GM23248 (cell line): ENCODE results near the gene OR10P1. TPM values are rescaled to one million over a fixed set of nuclear protein-coding genes. Genes with fewer than 3 reads are reported as not detected.

Source experiments
- DNase-seq: peaks from one replicate; pipeline ENCODE4 v3.0.0-alpha.2; 2015
- H2AFZ ChIP-seq: fragments of 200-600 bp; sonication (generic); 2 replicates; pipeline ENCODE4 v1.6.1; 2016; ENCODE audit warnings: antibody characterized with exemption
- H3F3A ChIP-seq: fragments of 200-600 bp; sonication (generic); 2 replicates; pipeline ENCODE4 v1.6.1; 2016; ENCODE audit warnings: mild to moderate bottlenecking, antibody characterized with exemption, mixed run types; ENCODE audit not compliant: insufficient read depth
- H3K27ac ChIP-seq: fragments of 200-600 bp; sonication (generic); 2 replicates; pipeline ENCODE4 v1.5.1; 2016; ENCODE audit warnings: mild to moderate bottlenecking
- H3K27me3 ChIP-seq: fragments of 200-600 bp; sonication (generic); replicated peaks from 2 replicates; pipeline ENCODE4 v1.6.1; 2016; ENCODE audit warnings: mild to moderate bottlenecking; ENCODE audit not compliant: insufficient read depth
- H3K36me3 ChIP-seq: fragments of 200-600 bp; sonication (generic); 2 replicates; pipeline ENCODE4 v1.6.1; 2016; ENCODE audit warnings: low read depth, mild to moderate bottlenecking
- H3K4me1 ChIP-seq: fragments of 200-600 bp; sonication (generic); 2 replicates; pipeline ENCODE4 v1.6.1; 2016; ENCODE audit warnings: mild to moderate bottlenecking; ENCODE audit not compliant: insufficient read depth
- H3K4me2 ChIP-seq: fragments of 200-600 bp; sonication (generic); one replicate; pipeline ENCODE4 v1.6.1; 2016; ENCODE audit warnings: mild to moderate bottlenecking; ENCODE audit not compliant: unreplicated experiment
- H3K4me3 ChIP-seq: fragments of 200-600 bp; sonication (generic); 2 replicates; pipeline ENCODE4 v1.5.1; 2016; ENCODE audit warnings: mild to moderate bottlenecking
- H3K79me2 ChIP-seq: fragments of 200-600 bp; sonication (generic); 2 replicates; pipeline ENCODE4 v1.6.1; 2016; ENCODE audit warnings: mild to moderate bottlenecking; ENCODE audit not compliant: insufficient read depth
- H3K9ac ChIP-seq: fragments of 200-600 bp; sonication (generic); 2 replicates; pipeline ENCODE4 v1.6.1; 2016; ENCODE audit warnings: mild to moderate bottlenecking
- H3K9me2 ChIP-seq: fragments of 200-600 bp; sonication (generic); 2 replicates; pipeline ENCODE4 v1.6.1; 2016; ENCODE audit warnings: mixed run types, mild to moderate bottlenecking, moderate library complexity; ENCODE audit not compliant: insufficient read depth
- H3K9me3 ChIP-seq: fragments of 200-600 bp; sonication (generic); one replicate; pipeline ENCODE4 v1.6.1; 2017; ENCODE audit warnings: low read depth
- H4K20me1 ChIP-seq: fragments of 200-600 bp; sonication (generic); 2 replicates; pipeline ENCODE4 v1.6.0; 2016; ENCODE audit not compliant: insufficient read depth
- EZH2 ChIP-seq: fragments of 200-600 bp; sonication (generic); IDR thresholded peaks from 2 replicates; pipeline ENCODE4 v1.6.1; 2018; ENCODE audit warnings: antibody characterized with exemption, mild to moderate bottlenecking; ENCODE audit not compliant: insufficient read depth, poor library complexity, severe bottlenecking
- EZH2phosphoT487 ChIP-seq: fragments of 200-600 bp; sonication (generic); IDR thresholded peaks from 2 replicates; pipeline ENCODE4 v1.6.1; 2018; ENCODE audit warnings: antibody characterized with exemption, moderate library complexity, mild to moderate bottlenecking, low read depth; ENCODE audit not compliant: insufficient read depth
- WGBS, 2 experiments: methylation state at CpG; one replicate each; pipeline ENCODE4 v1.1.6; 2015 to 2017; ENCODE audit warnings: low lambda C conversion rate in 2 of 2, low coverage in 1 of 2; ENCODE audit errors: missing lambda C conversion rate in 2 of 2; 5-methylcytosine and 5-hydroxymethylcytosine counted together
- in situ Hi-C: fragments of 300-500 bp; cut with MboI; formaldehyde crosslinking; loops from 2 replicates; pipeline ENCODE4 v1.15.0; 2020
- polyA plus RNA-seq: library from polyadenylated mRNA; unstranded; fragments of >200 nt; fragmentation: Nextera tagmentation; extraction: Ambion mirVana; gene quantifications from 2 replicates; pipeline ENCODE4 v1.2.1, GENCODE V29; 2016
- total RNA-seq: library from RNA; depleted of rRNA; stranded (reverse); fragments of >200 nt; shearing (Covaris generic); gene quantifications from 2 replicates; pipeline ENCODE4 v1.2.3, GENCODE V29; 2014

Gene OR10P1
- total and polyA plus RNA-seq, 2 experiments from 2014 or later, result not detected

DNA sequence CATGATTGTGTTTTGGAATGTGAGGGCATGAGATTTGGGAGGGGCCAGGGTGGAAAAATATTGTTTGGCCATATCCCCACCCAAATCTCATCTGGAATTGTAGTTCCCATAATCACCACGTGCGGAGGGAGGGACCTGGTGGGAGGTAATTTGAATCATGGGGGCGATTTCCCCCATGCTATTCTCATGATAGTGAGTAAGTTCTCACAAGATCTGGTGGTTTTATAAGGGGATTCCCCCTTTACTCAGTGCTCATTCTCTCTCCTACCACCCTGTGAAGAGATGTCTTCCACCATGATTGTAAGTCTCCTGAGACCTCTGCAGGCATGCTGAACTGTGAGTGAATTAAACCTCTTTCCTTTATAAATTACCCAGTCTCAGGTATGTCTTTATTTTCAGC lies 15.7 kb downstream of the OR10P1 start:
- whole genome bisulfite sequencing, 2 experiments, result 45 to 53% methylated on average over 3 of the region's 3 CpGs
- Histone ChIP-seq H3K27ac (no peak overlapping the region), H2AFZ (no peak overlapping the region), H3F3A (no peaks in the 10 kb centered on the region), H3K4me2 (no peak overlapping the region), H3K27me3 (no peaks in the 10 kb centered on the region), H3K9me2 (no peaks in the 10 kb centered on the region), H3K9me3 (no peaks in the 10 kb centered on the region), H3K4me1 (no peaks in the 10 kb centered on the region), H3K36me3 (no peaks in the 10 kb centered on the region), H3K4me3 (no peak overlapping the region), H4K20me1 (no peaks in the 10 kb centered on the region), H3K79me2 (no peaks in the 10 kb centered on the region), H3K9ac (no peak overlapping the region)
- no peak for DNase-seq
- TF ChIP-seq EZH2phosphoT487 (no peak), EZH2 (no peak)
- in situ Hi-C loops, result no loop called here

DNA sequence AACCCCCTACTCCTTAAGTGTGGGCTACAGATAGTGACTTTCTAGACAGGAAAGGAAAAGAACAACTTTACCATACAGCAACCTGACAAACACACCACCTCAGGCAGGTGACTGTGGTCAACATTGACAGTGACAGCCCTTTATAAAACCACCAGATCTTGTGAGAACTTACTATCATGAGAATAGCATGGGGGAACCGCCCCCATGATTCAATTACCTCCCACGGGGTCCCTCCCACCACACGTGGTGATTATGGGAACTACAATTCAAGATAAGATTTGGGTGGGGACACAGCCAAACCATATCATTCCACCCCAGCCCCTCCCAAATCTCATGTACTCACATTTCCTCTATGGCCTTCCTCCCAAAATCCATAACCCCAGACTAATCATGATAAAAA lies 16.3 kb downstream of the OR10P1 start:
- WGBS, 2 experiments, result 24 to 42% methylated on average over 3 of the region's 3 CpGs
- no peak overlapping the region for H3K9ac ChIP-seq
- no peak overlapping the region for H3K4me2 ChIP-seq
- TF ChIP-seq EZH2, result no peak
- no peak for TF ChIP-seq EZH2phosphoT487
- H3K4me1 ChIP-seq, result no peaks in the 10 kb centered on the region
- H3K9me2 ChIP-seq, result no peaks in the 10 kb centered on the region
- no peaks in the 10 kb centered on the region for H3K9me3 ChIP-seq
- DNase-seq, result no peak
- no peaks in the 10 kb centered on the region for H3K79me2 ChIP-seq
- in situ Hi-C loops, result no loop called here
- H2AFZ ChIP-seq, result no peak overlapping the region
- H4K20me1 ChIP-seq, result no peaks in the 10 kb centered on the region
- no peak overlapping the region for H3K4me3 ChIP-seq
- no peaks in the 10 kb centered on the region for H3K27me3 ChIP-seq
- H3K36me3 ChIP-seq, result no peaks in the 10 kb centered on the region
- no peaks in the 10 kb centered on the region for H3F3A ChIP-seq
- H3K27ac ChIP-seq, result no peak overlapping the region

DNA sequence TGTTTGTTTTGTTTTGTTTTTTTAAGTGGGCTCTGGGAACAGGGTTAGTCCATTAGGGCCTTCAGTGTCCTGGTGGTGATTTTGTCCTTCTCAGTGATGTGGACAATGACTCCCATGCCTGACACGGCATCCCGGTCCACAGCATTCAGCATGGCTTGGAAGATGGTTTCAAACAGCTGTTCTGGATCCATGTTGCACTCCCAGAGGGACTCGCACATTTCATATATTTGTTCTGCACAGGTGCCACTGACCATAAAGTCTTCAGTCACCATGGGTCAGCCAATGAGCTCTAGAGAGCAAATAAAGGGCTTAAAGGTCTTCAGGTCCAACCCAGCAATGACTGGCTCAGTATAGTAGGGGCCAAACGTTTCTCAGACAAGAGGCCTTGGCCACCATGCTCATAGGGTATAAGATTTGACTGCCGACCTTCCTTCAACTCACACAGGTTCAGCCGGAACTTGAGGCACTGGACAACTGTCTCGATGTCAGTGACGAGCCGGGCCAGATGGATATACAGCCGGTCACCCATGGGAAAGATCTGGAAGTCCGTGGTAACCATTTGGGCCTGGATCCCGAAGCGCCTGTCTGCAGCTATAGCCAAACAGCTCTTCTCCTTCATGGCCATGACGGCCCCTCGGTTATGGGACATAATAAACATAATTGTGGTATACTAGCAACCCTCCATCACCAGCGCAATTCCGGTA lies 18.0 kb downstream of the OR10P1 start:
- H3K9me2 ChIP-seq, result no peaks in the 10 kb centered on the region
- no peaks in the 10 kb centered on the region for H3K36me3 ChIP-seq
- no peaks in the 10 kb centered on the region for H3K79me2 ChIP-seq
- H3K27me3 ChIP-seq, result no peaks in the 10 kb centered on the region
- peaks cover 7% of the 10 kb centered on the region; the same call in 1 of the 2 replicates for H3F3A ChIP-seq
- no peak overlapping the region for H3K27ac ChIP-seq
- 76 to 79% methylated on average over 17 of the region's 17 CpGs for WGBS, 2 experiments
- TF ChIP-seq EZH2 (no peak), EZH2phosphoT487 (no peak)
- H3K4me2 ChIP-seq, result no peak overlapping the region
- in situ Hi-C loops, result no loop called here
- no peaks in the 10 kb centered on the region for H3K9me3 ChIP-seq
- 0 out of 2 replicates have a peak, but pooled peaks cover 7% of the 10 kb centered on the region for H3K4me1 ChIP-seq
- no peak overlapping the region for H2AFZ ChIP-seq
- no peak overlapping the region for H3K4me3 ChIP-seq
- no peak for DNase-seq
- no peak overlapping the region for H3K9ac ChIP-seq
- H4K20me1 ChIP-seq, result no peaks in the 10 kb centered on the region

DNA sequence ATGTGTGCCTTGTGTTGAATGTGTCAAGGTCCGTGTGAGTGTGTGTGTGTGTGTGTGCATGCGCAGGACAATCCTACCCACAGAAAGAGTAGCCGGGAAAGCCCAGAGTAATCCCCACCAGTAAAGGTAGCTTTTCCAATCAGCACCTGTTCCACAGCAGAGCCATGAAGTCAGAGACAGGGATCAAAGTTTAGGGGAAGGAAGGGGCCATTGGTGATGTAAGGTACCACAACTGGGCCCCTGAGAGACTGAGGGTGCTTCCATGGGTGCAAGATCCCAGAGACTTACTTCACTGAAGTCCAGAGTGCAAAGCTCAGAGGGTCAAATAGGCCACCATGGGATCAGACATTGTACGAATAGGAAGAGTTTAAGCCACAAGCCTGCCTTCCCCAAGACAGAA lies 20.5 kb downstream of the OR10P1 start:
- no peaks in the 10 kb centered on the region for H3K9me3 ChIP-seq
- H3K4me1 ChIP-seq, result 0 out of 2 replicates have a peak, but pooled peaks cover 9% of the 10 kb centered on the region
- H3K4me2 ChIP-seq, result no peak overlapping the region
- H3K4me3 ChIP-seq, result no peak overlapping the region
- DNase-seq, result no peak
- H3K79me2 ChIP-seq, result no peaks in the 10 kb centered on the region
- TF ChIP-seq EZH2phosphoT487 (no peak), EZH2 (no peak)
- no peaks in the 10 kb centered on the region for H4K20me1 ChIP-seq
- no peaks in the 10 kb centered on the region for H3K9me2 ChIP-seq
- no peaks in the 10 kb centered on the region for H3K27me3 ChIP-seq
- H3F3A ChIP-seq, result peaks cover 11% of the 10 kb centered on the region; the same call in 1 of the 2 replicates
- H3K9ac ChIP-seq, result no peak overlapping the region
- 78 to 83% methylated on average over 4 of the region's 4 CpGs for WGBS, 2 experiments
- no peak overlapping the region for H3K27ac ChIP-seq
- in situ Hi-C loops, result no loop called here
- H3K36me3 ChIP-seq, result no peaks in the 10 kb centered on the region
- no peak overlapping the region for H2AFZ ChIP-seq

DNA sequence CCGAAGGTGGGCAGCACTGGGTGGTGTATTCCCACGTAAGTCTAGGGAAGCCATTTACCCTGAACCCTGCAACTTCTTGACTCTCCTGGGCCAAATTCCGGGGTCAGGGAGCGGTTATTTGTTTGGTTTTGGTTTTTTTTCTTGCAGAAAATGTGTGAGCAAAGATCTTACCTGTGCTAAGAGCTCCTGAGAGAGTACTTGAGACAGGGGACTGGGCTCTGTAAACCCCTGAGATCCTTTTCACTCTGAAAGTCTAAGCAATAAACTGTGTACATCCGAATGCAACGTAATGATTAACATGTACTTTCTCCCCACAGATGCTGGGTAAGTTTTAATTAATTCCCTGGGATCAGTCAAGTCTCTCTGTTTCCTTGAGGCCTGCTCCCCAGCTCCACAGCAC lies 21.5 kb downstream of the OR10P1 start:
- H3K27ac ChIP-seq, result no peak overlapping the region
- in situ Hi-C loops, result no loop called here
- H3K27me3 ChIP-seq, result no peaks in the 10 kb centered on the region
- H3K4me3 ChIP-seq, result no peak overlapping the region
- WGBS, 2 experiments, result 70 to 71% methylated on average over 6 of the region's 6 CpGs
- H3K4me1 ChIP-seq, result 0 out of 2 replicates have a peak, but pooled peaks cover 9% of the 10 kb centered on the region
- no peak overlapping the region for H3K4me2 ChIP-seq
- TF ChIP-seq EZH2 (no peak), EZH2phosphoT487 (no peak)
- H3K79me2 ChIP-seq, result no peaks in the 10 kb centered on the region
- no peak overlapping the region for H2AFZ ChIP-seq
- H3K9me2 ChIP-seq, result no peaks in the 10 kb centered on the region
- peaks cover 11% of the 10 kb centered on the region; the same call in 1 of the 2 replicates for H3F3A ChIP-seq
- no peak for DNase-seq
- no peaks in the 10 kb centered on the region for H4K20me1 ChIP-seq
- H3K36me3 ChIP-seq, result no peaks in the 10 kb centered on the region
- H3K9ac ChIP-seq, result no peak overlapping the region
- H3K9me3 ChIP-seq, result no peaks in the 10 kb centered on the region
